ENCODE data around the gene MACROD1. TPM values are rescaled to one million over a fixed set of nuclear protein-coding genes. Genes with fewer than 3 reads are reported as not detected.

MACROD1 gene
- total and polyA plus RNA-seq, 9 of the 15 experiments (the other 6 are each of a cell fraction or from before 2014, with no cell fraction given): 1.1 to 60.0 (median 26.4) TPM

GRCh38 chr11:64029773-64030172 lies 136.1 kb downstream of the MACROD1 start:
- FAIRE-seq (no peak), DNase-seq (ENCODE audit: extremely low read depth in 1 of 4, low spot score in 3 of 4) (no peak), ATAC-seq (no peak)
- no TSS peak for BruUV-seq (replicated peaks)
- POLR2A ChIA-PET: interaction anchor here (1.1 kb wide), 1 partner anchor 41 kb away, joined by 3 read pairs; no protein-coding TSS in a partner anchor
- no peaks in the 10 kb centered on the region for H3K9me1 ChIP-seq (ENCODE audit: control insufficient read depth, insufficient read depth, low read length)
- CTCF ChIA-PET (ENCODE audit: low intra/inter-chr PET ratio): no interaction called here
- no peak overlapping the region for H2AFZ ChIP-seq (ENCODE audit: low read depth, low read length)
- in situ Hi-C loops (cut with MboI): no loop called here
- no peak overlapping the region for H3K4me3 ChIP-seq
- intact Hi-C loops (cut with micrococcal nuclease): no loop called here
- H3K79me2 ChIP-seq (ENCODE audit: control insufficient read depth, insufficient read depth, low read length): no peaks in the 10 kb centered on the region
- no peaks in the 10 kb centered on the region for H3K36me3 ChIP-seq (ENCODE audit: control insufficient read depth, insufficient read depth, low read length)
- no peak overlapping the region for H3K27ac ChIP-seq (ENCODE audit: extremely low read depth, low read depth, low read length)
- H4K20me1 ChIP-seq (replicated peaks; ENCODE audit: control insufficient read depth, insufficient read depth, low read length): peaks cover 68% of the 10 kb centered on the region
- TF ChIP-seq RAD21 (CRISPR knock-in tag; conservative IDR thresholded peaks at IDR 0.05 in 1 of 2, IDR thresholded peaks at IDR 0.05 in 1 of 2) (no peak), E2F8 (IDR thresholded peaks at IDR 0.05; ENCODE audit: low read depth, partially characterized antibody) (no peak), PHF20 (IDR thresholded peaks at IDR 0.05; ENCODE audit: partially characterized antibody) (no peak), SNAPC5 (CRISPR knock-in tag; IDR thresholded peaks at IDR 0.05) (no peak), ARID1B (IDR thresholded peaks at IDR 0.05) (no peak), ZNF174 (CRISPR knock-in tag; IDR thresholded peaks at IDR 0.05) (no peak), SMAD1 (IDR thresholded peaks at IDR 0.05; ENCODE audit: low read depth, low read length, partially characterized antibody) (no peak), SMAD4 (CRISPR knock-in tag; conservative IDR thresholded peaks at IDR 0.05) (no peak), ZNF699 (CRISPR knock-in tag; IDR thresholded peaks at IDR 0.05; ENCODE audit: insufficient replicate concordance) (no peak), SOX6 (IDR thresholded peaks at IDR 0.05) (no peak), PHF21A (IDR thresholded peaks at IDR 0.05; ENCODE audit: borderline replicate concordance, low read depth) (no peak), TAF15 (IDR thresholded peaks at IDR 0.05; ENCODE audit: low read depth, low read length) (no peak), MAFG (tag; conservative IDR thresholded peaks at IDR 0.05) (no peak), SP2 (IDR thresholded peaks at IDR 0.05; ENCODE audit: extremely low read depth, low read depth, low read length, poor library complexity, severe bottlenecking) (no peak), ZBTB1 (CRISPR knock-in tag; IDR thresholded peaks at IDR 0.05; ENCODE audit: borderline replicate concordance, low read depth) (no peak)
- no peaks in the 10 kb centered on the region; a peak in 1 of 5 replicates for H3K27me3 ChIP-seq (ENCODE audit: control insufficient read depth in 2 of 2, insufficient read depth in 2 of 2, low read length in 2 of 2)
- H3K9me3 ChIP-seq (replicated peaks; ENCODE audit: control insufficient read depth, insufficient read depth, low read depth, low read length): no peaks in the 10 kb centered on the region
- H3K4me1 ChIP-seq (replicated peaks in 1 of 2; ENCODE audit: control insufficient read depth in 2 of 2, insufficient read depth in 2 of 2, low read length in 2 of 2): peaks cover 0 to 45% of the 10 kb centered on the region in 2 experiments; a peak in 2 of 5 replicates
- WGBS (ENCODE audit: insufficient coverage, low coverage, missing lambda C conversion rate): 34% methylated on average over 4 of the region's 8 CpGs
- H3K4me2 ChIP-seq (ENCODE audit: insufficient read depth, low read length): no peak overlapping the region
- H3K9ac ChIP-seq (ENCODE audit: insufficient read depth in 1 of 2, low read depth in 2 of 2, low read length in 2 of 2): no peak overlapping the region
